Measurements from ENCODE around the gene TARBP1.

DNA sequence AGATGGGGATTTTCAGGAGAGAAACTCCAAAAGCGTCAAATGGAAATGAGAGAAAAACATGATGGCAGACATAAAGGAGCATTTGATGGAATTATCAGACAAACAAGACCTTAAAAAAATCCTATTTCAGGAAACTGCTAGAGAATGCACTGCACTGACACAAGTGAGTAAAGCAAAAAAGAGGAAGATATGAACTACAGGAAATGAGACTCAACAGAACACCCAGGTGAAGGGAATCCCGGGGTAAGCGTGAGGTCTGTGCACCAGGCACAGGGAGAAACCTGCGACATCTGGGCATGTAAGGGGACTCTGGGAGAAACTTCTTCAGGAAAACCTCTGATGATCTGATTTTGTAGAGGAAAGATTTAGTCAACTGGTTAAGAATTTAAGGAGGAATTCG, 2.8 kb downstream of the TARBP1 start:
- TF ChIP-seq ZNF274 (IDR thresholded peaks at IDR 0.05; ENCODE audit: low read depth, low read length) (no peak), YY1 (IDR thresholded peaks at IDR 0.05; ENCODE audit: insufficient read depth, insufficient read length) (no peak)

Measured in NT2/D1 (cell line).